SHP77 treated with DMSO at 0.1 percent for 48 hours (cell line): ENCODE results near the gene UBE2S.
"Not testable (repeated sequence)": the region's sequence is repeated elsewhere in the genome, so short reads cannot be mapped to it uniquely, and the experiment has no call there.

Source experiments
- DNase-seq: peaks from one replicate; lab custom pipeline; 2025; lab: John Stamatoyannopoulos, UW

UBE2S gene

DNA sequence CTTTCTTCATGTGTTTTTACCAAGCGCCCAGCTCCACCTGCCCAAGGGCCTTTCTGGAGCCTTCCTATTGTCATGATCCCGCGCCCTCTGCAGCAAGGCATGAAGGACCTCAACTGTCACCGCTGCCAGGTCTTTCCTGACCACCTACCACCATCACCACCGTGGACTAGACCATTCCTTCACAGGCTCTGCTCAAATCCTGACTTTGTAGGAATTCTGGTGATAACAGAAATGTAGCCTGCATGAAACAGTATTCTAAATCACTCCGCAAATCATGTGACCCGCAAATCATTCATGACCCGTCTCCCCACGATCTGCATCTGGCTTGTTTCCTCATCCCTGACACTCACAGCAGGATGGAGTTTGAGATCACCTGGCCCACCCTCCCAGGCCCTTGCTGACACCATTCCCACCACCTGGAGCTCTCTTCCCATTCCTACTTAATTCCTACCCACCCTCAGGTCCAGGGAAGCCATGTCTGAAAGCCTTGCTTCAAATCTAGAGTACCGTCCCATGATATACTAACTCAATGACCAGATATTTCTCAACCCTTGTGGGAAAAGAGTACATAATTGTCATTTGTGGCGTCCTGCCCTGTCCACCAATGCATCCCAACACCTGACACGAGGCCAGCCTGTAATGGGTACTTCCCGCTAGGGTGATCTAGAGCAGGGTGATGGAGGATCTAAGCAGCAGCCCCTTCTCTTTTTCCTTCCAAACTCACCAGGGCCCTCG, 1.3 kb downstream of the UBE2S start:
- no peak for DNase-seq

DNA sequence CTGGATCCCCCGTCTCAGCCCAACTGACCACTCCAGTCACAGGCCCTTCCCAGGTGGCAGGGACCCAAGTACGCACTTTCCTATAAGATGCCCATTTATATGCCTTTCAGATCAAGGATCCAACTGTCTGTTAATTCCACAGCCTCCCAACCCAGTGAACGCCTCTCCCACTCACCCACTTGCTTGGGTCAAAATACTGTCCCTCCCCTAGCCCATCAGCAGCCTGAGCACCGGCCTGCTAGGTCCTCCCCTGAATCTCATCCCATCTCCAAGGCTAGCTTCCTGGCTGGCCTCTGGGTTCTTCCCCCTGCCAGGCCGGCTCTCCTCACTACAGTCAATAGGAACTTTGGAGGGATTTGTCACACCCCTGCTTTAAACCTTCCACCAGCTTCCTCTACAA, 1.9 kb downstream of the UBE2S start:
- DNase-seq, result no peak

DNA sequence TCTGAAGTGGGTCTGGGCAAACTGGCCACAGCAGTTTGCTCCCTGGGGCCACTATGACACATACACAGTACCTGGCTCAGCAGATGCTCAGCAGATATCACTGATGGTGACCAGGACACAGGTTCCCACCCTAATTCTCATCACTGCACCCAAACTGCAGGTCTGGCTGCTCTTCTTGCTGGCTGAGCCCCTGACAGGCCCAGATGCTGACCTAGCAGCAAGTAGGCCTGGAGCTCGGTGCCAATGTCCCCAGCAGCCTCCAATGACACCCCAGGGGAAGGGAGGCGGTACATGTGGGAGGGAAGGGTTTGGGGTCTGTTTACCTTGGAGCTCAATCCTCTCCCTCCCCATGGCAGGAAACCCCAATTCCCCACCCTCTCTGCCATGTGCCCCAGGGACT, 5.1 kb downstream of the UBE2S start:
- no peak for DNase-seq

DNA sequence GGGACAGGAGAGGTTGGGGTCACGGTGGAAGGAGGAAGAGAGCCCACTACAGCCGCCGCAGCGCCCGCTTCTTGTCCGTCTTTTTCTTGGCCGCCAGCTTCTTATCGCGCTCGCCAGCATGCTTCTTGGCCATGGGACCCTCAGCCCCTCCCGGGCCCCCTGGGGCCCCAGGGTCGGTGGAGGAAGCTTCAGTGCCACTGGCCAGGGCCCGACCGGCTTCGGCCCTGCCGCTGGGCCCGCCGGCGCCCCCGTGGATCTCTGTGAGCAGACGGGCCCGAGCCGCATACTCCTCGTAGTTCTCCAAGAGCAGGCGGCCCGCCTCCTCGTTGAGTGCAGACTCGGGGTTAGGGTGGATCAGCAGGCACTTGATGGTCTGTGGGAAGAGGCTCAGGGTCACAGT, 6.2 kb downstream of the UBE2S start:
- not testable (repeated sequence) for DNase-seq

DNA sequence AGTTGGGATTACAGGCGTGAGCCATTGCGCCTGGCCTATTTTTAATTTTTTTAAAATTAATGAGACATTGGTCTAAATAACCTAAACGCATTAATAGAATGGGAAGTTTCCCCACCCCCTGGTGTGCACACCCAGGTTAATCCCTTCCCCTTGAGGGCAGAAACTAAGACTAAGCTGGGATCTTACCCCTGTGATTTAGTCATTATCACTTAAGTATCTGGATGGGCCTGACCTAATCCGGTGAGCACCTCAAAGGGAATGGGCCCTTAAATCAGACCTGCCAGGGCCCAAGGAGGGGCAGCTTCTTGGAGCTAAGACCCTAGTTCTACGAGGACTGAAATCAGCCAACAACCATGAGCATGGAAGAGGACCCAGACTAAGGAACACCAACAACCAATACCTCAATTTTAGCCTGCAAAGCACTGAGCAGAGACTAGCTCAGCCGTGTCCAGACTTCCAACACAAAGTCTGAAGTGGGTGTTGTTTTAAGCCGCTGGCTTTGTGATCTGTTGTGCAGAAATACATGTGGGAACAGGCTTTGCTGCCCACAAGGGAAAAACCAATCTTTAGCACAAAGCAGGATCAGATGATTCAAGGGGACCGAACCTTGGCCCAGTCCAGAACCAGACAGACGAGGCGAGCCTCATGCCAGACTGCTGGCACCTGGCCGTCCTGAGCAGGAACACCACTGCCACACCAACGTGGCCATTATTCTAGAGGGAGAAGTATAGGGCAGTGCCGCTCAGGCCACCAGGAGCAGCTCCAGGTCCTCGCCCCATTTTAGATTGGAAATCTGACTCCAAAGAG, 7.1 kb downstream of the UBE2S start:
- no peak for DNase-seq

DNA sequence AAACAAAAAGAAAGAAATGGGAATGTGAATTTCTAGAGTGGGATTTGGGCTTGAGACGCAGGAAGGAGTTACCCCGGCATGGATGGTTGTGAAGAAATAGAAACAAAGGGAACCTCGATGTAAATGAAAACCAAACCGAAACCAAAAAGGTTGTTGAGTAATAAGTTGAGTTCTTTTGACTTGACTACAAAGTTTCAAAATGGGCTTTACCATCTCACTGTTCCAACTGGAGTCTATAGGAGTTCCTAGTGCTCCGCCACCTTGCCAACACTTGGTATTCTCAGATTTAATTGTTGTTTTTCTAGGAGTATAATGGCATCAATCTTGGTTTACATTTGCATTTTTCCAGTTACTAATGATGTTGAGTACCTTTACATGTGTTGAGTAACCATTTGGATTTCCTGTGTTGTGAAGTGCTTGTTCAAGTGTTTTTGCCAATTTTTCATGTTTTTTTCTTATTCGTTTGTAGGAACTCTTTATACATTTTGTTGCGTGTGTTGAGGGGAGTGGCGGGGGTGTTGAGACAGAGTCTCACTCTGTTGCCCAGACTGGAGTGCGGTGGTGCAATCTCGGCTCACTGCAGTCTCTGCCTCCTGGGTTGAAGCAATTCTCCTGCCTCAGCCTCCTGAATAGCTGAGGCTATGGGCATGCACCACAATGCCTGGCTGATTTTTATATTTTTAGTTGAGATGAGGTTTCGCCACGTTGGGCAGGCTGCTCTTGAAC, 9.2 kb downstream of the UBE2S start:
- DNase-seq, result no peak

DNA sequence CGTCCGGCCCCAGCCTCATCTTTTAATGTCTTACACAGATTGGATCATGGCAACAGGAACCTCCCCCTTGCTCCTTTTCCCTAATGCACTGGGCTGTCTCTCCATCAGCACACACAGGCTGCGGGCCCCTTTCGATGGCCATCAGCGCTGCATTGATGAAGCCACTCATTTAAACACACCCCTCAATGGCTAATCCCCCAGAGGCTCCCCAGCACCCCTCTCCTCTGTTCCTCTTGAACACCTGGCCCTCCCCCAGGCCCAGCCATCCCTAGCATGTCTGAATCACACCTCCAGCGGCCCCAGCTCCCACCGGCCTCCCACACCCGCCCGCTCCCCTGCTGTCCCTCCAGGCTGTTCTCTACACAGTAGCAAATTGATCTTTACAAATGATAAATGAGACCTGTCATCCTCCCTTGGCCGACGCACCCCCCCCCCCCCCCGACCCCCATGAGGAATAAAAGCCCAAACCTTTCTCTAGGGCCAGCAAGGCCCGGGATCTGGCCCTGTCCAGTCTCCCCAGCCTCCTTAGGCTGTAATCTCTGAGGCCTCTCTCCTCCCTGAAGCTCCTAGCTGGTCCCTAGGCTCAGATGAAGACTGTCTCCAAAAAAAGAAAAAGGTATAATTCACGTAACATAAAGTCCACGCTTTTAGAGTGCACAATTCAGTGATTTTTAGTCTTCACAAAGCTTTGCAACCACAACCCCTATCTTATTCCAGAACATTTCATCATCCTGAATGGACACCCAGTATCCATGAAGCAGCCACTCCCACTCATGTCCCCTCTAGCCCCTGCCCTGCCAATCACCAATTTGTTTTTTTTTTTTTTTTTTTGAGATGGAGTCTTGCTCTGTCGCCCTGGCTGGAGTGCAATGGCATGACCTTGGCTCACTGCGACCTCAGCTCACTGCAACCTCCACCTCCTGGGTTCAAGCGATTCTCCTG, 14.5 kb downstream of the UBE2S start:
- DNase-seq, result no peak

DNA sequence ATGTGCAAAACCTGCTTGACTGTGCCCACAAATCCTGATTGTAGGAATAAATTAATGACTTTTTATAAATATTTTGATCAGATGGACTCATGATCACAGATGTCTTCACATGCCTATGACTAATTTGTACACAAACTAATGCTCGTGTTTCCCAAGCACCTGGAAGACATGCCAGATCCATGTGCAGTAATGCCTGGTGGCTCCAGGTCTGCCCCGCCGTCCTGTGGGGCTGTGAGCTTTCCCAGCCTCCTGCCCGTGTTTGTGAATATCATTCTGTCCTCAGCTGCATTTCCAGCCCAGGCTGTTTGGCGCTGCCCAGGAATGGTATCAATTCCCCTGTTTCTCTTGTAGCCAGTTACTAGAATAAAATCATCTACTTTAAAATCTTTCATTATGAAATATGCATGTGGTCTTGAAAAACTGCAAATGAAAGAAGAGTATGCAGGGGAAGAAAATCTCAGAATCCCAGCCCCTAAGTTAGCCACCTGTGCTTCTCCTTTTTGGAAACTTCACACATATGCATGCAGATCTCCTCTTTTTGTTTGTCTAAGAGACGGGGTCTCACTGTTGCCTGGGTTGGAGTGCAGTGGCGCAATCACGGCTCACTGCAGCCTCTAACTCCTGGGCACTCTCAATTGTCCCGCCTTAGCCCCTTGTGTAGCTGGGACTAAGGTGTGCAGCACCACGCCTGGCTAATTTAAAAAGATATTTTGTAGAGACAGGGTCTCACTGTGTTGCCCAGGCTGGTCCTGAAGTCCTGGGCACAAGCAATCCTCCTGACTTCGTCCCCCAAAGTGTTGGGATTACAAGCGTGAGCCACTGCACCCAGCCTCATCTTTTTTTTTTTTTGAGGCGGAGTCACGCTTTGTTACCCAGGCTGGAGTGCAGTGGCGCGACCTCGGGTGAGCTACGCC, 15.6 kb downstream of the UBE2S start:
- no peak for DNase-seq

DNA sequence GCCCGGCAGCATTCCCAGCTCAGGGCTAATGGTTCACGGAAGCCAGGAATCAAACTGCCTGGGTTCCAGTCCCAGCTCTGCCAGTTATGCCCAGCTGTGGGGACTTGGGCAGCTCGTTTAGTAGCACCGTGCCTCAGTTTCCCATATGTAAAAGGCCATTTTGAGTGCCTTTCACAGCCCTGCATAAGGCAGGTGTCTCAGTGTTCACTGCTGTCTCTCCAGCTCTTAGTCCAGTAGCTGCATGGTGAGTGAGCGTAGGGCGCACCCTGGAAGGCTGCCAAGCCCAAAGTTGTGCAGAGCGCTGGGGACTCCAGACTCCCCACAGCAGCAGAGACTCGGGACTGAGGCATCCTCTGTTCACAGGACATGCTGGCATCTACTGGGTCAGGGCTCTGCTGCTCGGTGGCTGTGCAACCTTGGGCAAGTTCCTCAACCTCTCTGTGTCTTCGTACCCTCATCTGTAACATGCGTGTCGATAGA, 16.4 kb downstream of the UBE2S start:
- no peak for DNase-seq

DNA sequence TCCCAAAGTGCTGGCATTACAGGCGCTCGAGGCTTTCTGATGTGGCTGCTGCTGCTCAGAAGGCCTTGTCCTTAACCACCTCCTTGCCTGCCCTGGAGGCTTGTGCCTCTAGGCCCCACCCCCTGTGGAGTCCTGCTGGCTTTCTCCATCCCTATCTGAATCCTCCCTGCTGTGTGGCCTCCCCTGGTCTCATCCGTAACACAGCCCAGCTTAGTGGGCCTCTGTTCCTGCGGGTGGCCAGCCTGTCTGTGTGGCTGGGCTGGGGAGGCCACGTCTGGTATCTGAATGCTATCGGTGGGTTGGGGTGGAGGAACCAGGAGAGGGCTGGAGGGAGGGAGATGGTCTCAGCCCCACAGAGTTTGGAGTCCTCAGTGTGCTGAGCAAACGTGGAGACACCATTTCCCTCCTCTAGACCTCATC, 17.1 kb downstream of the UBE2S start:
- DNase-seq, result no peak

DNA sequence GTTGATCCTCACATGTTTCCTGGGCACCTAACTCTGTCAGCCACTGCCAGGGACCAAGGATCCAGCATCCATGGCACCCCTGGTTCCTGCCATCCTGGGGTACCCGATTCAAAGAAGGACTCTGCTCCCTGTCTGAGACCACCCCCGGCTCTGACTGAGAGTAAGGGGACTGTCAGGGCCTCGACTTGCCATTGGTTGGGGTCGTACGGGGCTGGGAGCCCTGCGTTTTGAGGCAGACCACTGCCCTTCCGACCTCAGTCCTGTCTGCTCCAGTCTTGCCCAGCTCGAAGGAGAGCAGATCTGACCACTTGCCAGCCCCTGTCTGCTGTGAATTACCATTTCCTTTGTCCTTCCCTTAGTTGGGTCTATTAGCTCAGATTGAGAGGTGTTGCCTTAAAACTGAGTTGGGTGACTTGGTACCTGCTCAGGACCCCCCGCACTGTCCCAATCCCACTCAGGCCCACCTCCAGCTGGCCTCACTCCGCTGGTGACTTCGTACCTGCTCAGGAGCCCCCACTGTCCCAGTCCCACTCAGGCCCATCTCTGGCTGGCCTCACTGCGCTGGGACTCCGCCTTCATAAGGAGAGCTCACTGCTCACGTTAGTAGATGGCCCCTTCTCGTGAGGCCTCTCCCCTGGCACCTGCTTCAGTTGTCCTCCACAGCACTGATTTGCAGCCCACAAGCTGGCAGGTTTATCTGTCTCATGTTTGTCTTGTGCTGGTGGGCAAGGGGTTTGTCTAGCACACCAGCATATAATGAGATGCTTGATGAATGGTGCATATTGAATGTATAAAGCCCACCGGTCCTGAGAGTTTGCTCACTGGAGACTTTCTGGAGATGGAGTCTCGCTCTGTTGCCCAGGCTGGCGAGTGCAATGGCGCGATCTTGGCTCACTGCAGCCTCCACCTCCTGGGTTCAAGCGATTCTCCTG, 17.9 kb downstream of the UBE2S start:
- DNase-seq, result no peak

DNA sequence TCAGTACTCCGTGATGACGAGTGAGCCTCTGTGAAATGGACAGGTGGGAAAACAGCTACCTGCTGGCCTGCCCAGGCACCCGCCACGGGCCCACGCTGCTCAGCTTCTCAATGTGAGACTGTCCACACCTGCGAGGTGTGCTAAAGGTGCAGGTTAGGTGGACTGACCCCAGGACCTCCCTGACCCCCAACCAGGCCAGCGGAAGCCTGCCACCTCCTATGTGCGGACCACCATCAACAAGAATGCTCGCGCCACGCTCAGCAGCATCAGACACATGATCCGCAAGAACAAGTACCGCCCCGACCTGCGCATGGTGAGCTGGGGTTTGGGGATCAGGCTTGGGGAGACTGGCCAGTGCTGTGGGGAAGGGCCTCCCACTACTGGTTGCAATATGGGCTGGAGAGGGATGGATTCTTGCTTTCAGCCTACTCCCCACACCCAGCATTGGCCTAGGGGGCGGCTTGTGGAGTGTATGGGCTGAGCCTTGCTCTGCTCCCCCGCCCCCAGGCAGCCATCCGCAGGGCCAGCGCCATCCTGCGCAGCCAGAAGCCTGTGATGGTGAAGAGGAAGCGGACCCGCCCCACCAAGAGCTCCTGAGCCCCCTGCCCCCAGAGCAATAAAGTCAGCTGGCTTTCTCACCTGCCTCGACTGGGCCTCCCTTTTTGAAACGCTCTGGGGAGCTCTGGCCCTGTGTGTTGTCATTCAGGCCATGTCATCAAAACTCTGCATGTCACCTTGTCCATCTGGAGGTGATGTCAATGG, 19.7 kb downstream of the UBE2S start:
- no peak for DNase-seq

DNA sequence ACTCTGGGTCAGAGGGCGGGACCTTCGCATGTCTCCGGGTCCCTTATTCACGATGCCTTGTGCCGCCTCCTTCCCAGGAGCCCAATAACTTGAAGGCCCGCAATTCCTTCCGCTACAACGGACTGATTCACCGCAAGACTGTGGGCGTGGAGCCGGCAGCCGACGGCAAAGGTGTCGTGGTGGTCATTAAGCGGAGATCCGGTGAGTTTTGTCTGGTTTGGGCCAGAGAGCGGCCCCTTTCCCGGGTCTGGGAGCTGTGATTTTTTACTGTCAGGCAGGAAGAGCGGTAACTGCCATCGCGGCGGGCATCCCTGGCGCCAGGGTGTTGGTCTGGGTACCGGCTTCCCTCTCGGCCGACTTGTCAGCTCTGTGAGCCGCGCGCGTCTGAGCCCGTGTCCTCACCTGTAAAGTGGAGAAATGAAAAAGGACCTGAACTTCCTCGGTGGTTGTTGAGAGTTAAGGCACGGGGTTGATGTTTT, 21.1 kb downstream of the UBE2S start:
- no peak for DNase-seq

DNA sequence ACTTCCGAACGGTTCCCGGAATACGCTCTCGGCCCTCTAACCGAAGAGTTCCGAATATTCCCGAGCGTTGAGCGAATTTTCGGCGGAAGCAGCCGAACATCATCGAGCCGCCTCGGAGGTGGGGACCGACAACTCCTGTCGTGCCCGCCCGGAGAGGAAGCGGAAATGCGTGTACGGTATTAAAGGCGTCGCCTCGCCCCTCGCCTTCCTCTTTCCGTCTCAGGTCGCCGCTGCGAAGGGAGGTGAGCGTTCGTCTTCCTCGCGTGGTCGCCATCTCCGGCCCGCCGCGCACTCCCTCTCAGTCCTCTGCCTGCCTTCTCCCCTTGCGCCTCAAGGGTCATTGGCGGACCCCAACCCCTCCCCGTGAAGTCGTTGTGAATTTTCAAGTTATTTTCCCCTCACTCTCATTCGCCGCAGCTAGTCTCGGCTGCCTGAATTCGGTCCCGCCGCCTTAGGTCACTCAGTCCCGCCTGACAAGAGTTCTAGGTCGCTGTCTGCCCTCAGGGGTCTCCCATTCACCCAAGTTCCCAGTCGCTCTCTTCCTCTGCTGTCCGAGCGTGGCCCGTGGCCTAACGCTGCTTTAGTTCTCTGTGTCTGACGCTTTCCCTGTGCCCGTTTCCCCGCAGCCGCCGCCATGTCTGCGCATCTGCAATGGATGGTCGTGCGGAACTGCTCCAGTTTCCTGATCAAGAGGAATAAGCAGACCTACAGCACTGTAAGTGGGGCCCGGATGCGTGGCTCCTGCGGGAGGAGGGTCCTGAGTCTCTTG, 21.7 kb downstream of the UBE2S start, which contains the start of gene RPL28:
TSS of gene RPL28 (plus strand) at position 209 of the 769 bp plus-strand sequence. CDS start at position 635, 426 bp downstream.
- peak; percentile 94 for DNase-seq

DNA sequence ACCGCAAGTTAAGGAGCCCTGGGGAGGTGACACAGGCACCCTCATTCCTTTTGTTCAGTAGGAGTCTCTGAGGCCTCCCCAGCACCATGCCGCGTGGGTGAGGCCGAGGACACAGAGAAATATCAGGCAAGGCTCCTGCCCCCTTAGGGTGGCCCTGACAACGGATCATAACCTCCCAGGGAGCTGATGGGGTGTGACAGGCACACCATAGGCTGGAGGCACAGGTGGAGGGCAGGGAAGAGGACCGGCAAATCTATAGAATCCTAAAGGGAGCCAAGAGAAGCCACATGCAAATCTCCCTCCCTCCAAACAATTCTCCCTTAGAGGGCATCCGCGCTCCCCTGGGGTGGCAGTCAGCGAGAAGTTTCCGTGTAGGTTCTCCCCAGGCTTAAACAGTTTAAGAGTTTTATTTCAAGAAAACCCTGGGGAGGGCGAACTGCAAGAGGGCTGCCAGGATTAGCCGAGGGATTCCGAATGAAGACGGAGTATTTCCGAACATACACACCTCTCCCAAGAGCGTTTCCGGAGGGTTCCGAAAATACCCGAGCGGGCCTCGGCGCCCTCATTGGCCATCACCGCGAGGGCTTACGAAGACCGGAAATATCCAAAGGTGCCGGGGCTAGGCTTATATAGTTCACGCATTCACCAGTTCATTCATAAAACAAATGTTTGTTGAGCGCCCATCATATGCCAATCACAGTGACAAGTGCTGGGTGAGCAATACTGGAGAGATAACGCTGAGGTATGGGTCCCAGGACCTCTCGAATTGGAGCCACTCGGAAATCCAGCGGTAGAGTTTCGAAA, 22.5 kb downstream of the UBE2S start:
- DNase-seq, result peak; percentile 94

DNA sequence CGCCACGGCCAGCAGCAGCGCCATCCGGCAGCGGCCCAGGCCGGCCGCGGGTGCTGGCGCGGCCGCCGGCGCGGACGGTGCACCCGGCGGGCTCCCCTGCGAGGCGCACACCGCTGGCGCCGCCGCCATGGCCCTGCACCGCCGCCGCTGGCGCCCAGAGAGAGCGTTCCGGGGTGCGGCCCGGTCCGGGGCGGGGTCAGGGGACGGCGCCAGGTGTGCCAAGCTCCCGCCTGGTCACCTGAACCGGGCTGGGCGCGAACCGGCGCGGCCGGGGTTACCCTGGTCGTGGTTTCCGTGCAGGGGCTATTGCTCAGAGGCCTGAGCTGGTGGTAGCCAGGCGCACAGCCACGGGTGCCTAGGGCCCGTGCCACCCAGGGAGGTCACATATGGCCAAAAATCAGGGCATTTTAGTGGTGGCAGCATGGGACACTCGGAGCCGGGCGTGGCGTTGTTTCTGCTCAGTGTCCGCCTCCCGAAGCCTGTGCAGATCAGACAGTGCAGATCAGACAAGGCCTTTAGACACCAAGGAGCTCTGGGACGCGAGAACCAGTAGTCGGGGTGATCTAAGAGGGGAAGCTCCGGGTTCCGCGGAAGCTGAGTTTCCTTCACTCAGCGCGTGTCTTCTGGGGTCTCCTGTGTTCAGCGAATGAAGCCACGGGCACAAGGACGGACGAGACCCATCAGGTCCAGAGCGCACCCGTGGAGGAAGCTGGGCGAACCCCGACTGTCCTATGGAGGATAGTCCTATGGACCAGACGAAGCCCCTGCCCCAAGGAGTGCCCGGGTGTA, 23.3 kb downstream of the UBE2S start, which contains the start of gene TMEM238:
TSS of gene TMEM238 (minus strand) at position 162 of the 789 bp plus-strand sequence. CDS start at position 129, 33 bp downstream.
- DNase-seq, result no peak
